AG09309 (cell line): ENCODE results near the gene DDR2.
"Not testable (repeated sequence)": the region's sequence is repeated elsewhere in the genome, so short reads cannot be mapped to it uniquely, and the experiment has no call there.

Experiments
- DNase-seq: peaks from one replicate; pipeline ENCODE4 v3.0.0-alpha.2; 2010; ENCODE audit warnings: low read depth
- H3K4me3 ChIP-seq: 2 replicates; pipeline ENCODE4 v1.5.1; 2011; ENCODE audit warnings: mild to moderate bottlenecking, low read depth, low read length, moderate library complexity; ENCODE audit not compliant: control insufficient read depth
- TF ChIP-seq, protein P1 (sequence below): IDR thresholded peaks from 2 replicates; pipeline ENCODE4 v1.5.1; 2011; ENCODE audit warnings: mild to moderate bottlenecking, low read depth, low read length, inconsistent platforms; ENCODE audit not compliant: insufficient read depth, control insufficient read depth; ENCODE audit errors: missing control alignments

Gene DDR2

DNA sequence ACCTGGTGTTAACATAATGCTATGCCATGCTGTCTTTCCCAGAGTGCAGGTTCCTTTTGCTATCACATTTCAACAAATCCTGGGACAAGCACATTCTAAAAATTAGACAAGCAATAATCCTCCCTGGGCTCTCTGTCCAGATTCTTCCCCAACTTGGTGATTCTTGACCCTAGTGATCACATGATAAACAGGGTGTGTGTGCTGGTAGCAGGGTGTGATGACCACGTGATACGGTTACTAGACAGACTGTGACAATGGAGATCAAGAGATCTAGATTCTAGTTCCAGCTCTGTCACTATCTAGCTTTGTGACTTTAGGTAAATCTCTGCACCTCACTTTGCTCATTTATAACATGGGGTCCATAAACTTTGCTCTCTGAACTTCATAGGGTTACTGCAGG is 96.3 kb downstream of the DDR2 start:
- TF ChIP-seq, protein P1, sequence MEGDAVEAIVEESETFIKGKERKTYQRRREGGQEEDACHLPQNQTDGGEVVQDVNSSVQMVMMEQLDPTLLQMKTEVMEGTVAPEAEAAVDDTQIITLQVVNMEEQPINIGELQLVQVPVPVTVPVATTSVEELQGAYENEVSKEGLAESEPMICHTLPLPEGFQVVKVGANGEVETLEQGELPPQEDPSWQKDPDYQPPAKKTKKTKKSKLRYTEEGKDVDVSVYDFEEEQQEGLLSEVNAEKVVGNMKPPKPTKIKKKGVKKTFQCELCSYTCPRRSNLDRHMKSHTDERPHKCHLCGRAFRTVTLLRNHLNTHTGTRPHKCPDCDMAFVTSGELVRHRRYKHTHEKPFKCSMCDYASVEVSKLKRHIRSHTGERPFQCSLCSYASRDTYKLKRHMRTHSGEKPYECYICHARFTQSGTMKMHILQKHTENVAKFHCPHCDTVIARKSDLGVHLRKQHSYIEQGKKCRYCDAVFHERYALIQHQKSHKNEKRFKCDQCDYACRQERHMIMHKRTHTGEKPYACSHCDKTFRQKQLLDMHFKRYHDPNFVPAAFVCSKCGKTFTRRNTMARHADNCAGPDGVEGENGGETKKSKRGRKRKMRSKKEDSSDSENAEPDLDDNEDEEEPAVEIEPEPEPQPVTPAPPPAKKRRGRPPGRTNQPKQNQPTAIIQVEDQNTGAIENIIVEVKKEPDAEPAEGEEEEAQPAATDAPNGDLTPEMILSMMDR: no peak
- H3K4me3 ChIP-seq: no peak overlapping the region
- DNase-seq: no peak

DNA sequence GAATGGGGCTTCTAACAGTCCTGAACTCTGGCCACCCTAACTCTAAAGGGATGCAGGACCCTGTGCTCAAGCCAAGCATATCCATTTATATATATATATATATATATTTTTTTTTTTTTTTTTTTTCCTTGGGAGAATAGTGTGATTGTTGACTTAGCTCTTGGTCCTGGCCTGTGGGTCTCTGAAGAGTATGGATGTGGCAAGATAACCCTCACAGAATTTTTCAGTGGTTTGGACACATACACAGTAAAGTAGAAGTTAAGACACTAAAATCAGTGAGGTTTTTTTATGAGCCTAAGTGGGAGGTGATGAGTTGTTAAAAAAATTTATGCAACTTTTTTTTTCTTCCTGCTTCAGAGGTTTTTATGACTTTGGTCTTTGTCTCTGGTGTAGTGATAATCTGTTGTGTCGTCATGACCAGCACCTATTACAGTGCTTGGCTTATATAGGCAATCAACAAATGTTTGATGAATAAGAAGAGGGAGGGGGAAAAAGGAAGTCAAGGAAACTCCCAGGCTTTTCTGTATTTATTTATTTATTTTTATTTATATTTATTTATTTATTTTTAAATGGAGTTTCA is 97.0 kb downstream of the DDR2 start:
- not testable (repeated sequence) for H3K4me3 ChIP-seq
- peak; percentile 10 for DNase-seq

DNA sequence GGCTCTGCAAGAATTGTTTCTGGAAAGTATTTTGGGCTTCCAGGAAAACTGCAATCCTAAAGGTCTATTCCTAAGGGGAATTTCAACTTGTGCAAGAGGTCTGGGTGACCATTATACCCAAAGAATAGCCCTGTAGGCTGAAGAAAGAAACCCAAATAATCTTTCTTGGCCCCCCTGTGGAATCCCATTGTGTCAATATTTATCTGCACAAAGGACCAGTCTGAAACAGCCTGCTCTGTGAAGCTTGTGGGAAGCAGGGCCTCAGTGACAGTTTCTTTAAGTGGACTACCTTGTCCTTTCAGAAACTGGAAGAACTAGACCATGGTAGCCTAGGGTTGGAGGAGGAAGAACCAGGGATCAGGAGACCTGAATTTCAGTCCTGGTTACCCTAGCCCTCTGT is 99.8 kb downstream of the DDR2 start:
- no peak for DNase-seq
- no peak overlapping the region for H3K4me3 ChIP-seq
- TF ChIP-seq, protein P1: no peak

DNA sequence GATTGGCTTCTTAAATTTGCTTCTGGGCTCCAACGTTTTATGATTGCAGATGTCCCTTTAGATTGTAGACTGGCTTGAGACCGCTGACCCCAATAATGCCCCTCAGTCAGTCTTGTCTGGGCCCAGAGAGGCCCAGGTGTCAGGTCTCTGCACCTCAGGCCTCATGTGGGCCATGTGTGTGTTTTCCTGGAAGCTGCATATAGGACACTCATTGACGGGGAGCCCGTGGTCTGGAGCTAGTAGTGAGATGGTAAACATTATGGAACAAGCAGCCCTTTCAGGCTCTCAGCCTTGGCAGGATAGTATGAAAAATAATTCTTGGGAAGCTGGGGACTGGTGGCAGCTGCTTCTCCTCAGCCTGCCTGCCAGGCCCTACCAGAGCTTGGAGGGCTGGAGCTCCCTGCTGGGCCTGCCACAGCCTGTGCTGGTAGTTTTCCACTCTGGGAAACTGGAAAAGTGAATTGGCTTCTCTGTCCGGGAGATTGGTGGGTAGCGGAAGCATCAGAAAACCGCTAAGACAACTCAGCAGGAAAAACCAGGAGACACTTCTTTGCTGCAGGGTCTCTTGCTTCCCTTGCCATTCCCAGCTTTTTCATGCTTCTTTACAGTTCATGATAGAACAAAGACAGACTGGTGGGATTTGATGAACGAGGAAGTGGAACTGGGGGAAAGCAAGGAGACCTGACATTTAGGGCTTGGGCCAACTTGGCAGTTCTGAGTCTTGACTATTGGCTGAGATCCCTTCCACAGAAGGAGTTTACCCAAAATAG is 100.5 kb downstream of the DDR2 start:
- TF ChIP-seq, protein P1: no peak
- H3K4me3 ChIP-seq: no peak overlapping the region
- DNase-seq: no peak

DNA sequence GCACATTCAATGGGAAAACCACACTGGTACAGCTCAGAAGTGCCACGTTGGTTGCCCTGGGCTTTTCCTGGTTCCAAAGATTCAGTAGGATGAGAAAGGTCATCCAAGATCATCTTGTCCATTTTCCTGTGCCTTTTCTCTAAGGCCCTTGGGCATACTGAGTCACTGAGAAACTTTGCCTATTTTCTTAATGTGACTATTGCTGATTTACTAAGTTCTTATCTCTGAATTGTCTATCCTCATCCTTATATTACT is 101.0 kb downstream of the DDR2 start:
- TF ChIP-seq, protein P1: no peak

DNA sequence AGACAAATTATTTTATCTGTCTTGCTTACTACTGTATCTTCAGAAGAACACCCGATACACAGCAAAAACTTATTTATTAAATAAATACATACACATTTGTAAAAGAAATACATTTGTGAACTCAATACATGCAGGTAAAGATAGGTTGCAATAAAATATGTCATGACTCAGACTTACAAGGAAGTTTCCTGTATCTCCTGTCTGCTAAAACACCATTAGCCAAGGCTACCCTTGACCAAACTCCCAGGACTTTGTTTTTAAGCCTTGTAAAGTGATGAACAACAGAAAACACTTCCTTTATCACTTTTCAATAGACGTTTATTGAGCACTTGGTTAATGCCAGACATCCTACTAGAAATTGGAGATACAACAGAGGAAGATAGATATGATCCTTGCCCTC is 101.8 kb downstream of the DDR2 start:
- no peak overlapping the region for H3K4me3 ChIP-seq
- TF ChIP-seq, protein P1: no peak
- no peak for DNase-seq

More for the DNA sequence above, 101.0 kb downstream of the DDR2 start:
- H3K4me3 ChIP-seq: no peak overlapping the region
- no peak for DNase-seq

DNA sequence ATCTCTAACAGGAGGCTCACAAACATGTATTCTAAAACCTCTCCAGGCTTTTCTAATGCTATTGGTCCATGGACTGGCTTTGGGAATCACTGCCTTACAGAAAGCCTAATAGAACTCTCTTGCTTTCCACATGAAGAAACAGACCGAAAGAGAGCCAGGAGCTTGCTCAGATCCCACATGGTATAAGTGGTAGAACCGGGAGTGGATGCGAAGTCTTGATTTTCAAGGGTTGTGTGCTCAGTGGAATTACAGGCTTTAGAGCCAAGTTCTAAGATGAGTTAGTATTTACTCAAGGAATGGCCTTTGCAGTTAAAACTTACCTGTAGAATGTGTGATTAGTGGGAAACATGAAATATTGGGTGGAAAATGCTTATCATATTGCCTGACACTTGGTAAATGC is 103.9 kb downstream of the DDR2 start:
- TF ChIP-seq, protein P1: no peak
- no peak overlapping the region for H3K4me3 ChIP-seq
- no peak for DNase-seq
